Erythroblast (primary cell): ENCODE results near the gene LDLRAP1.

Source experiments
- GATA1 ChIP-seq: IDR thresholded peaks from 2 replicates; pipeline ENCODE4 v1.6.1; 2011; ENCODE audit warnings: low read depth, mild to moderate bottlenecking, control low read depth, low read length, moderate library complexity
- POLR2A ChIP-seq: IDR thresholded peaks from 2 replicates; pipeline ENCODE4 v1.6.1; 2011; ENCODE audit warnings: mild to moderate bottlenecking, low read length

GRCh38 chr1:25565626-25566025 lies 22.2 kb downstream of the LDLRAP1 start:
- no peak for TF ChIP-seq POLR2A
- no peak for TF ChIP-seq GATA1
